B cell (primary cell): ENCODE data around the gene GRAMD2A. TPM values are rescaled to one million over a fixed set of nuclear protein-coding genes. Genes with fewer than 3 reads are reported as not detected.

Source experiments
- ATAC-seq: fragments of 200-7000 bp; cut with Tn5 transposase; one replicate; pipeline ENCODE4 v1.10.0; 2021; ENCODE audit warnings: low read depth, mild to moderate bottlenecking, moderate number of reproducible peaks, moderate library complexity
- CTCF ChIA-PET: fragments of 350-600 bp; sonication (Branson Sonifier 250); formaldehyde crosslinking; loops from one replicate; lab custom pipeline; 2021; ENCODE audit warnings: antibody characterized with exemption, inconsistent platforms; lab: Charles Lee
- POLR2A ChIA-PET: fragments of 350-600 bp; sonication (Branson Sonifier 250); formaldehyde crosslinking; loops from one replicate; lab custom pipeline; 2021; ENCODE audit warnings: antibody characterized with exemption; lab: Charles Lee
- DNase-seq: peaks from one replicate; pipeline ENCODE4 v3.0.0; 2013
- H2AFZ ChIP-seq: 2 replicates; pipeline ENCODE4 v1.6.1; 2012; ENCODE audit warnings: mild to moderate bottlenecking, low read depth, low read length; ENCODE audit not compliant: insufficient read depth, poor library complexity, severe bottlenecking
- H3K27ac ChIP-seq, 2 donors: 1 replicate in 1 of 2; 2 replicates in 1 of 2; pipeline ENCODE4 v1.5.1; 2012 to 2013; ENCODE audit warnings: low read length in 2 of 2, mild to moderate bottlenecking in 2 of 2, moderate library complexity in 1 of 2
- H3K27me3 ChIP-seq, 4 experiments: fragments of 200-600 bp in 1 of 4; sonication (generic) in 1 of 4; replicated peaks in 1 of 4; 1 replicate in 2 of 4; 2 replicates in 2 of 4; pipeline versions ENCODE4 v1.6.1 to v1.7.0; 2013 to 2016; ENCODE audit warnings: low read length in 3 of 4, mild to moderate bottlenecking in 2 of 4, mixed read lengths in 1 of 4, moderate library complexity in 1 of 4; ENCODE audit not compliant: insufficient read depth in 4 of 4, control insufficient read depth in 3 of 4; ENCODE audit errors: control extremely low read depth in 1 of 4
- H3K36me3 ChIP-seq, 2 experiments: replicated peaks in 1 of 2; 1 replicate in 1 of 2; 2 replicates in 1 of 2; pipeline versions ENCODE4 v1.6.1 to v1.7.1; 2013; ENCODE audit warnings: low read length in 1 of 2; ENCODE audit not compliant: insufficient read depth in 2 of 2, control insufficient read depth in 1 of 2; ENCODE audit errors: control extremely low read depth in 1 of 2, extremely low read depth in 1 of 2
- H3K4me1 ChIP-seq, 2 donors: fragments of 200-600 bp in 1 of 2; sonication (generic) in 1 of 2; 1 replicate in 1 of 2; 2 replicates in 1 of 2; pipeline versions ENCODE4 v1.5.1 to v1.6.1; 2013 to 2017; ENCODE audit warnings: low read length in 2 of 2; ENCODE audit not compliant: control insufficient read depth in 2 of 2, insufficient read depth in 2 of 2
- H3K4me2 ChIP-seq: replicated peaks from 2 replicates; pipeline ENCODE3; 2012; ENCODE audit warnings: mild to moderate bottlenecking, low read depth, low read length; ENCODE audit not compliant: poor library complexity, severe bottlenecking
- H3K4me3 ChIP-seq, 5 experiments: fragments of 200-600 bp in 1 of 5; sonication (generic) in 1 of 5; 1 replicate in 3 of 5; 2 replicates in 2 of 5; pipeline versions ENCODE4 v1.5.1 to v1.7.0; 2011 to 2016; ENCODE audit warnings: low read length in 4 of 5, mild to moderate bottlenecking in 4 of 5, low read depth in 2 of 5, control low read depth in 1 of 5, moderate library complexity in 1 of 5; ENCODE audit not compliant: insufficient read depth in 1 of 5; ENCODE audit errors: control extremely low read depth in 1 of 5, extremely low read depth in 1 of 5
- H3K79me2 ChIP-seq: fragments of 200-600 bp; sonication (generic); one replicate; pipeline ENCODE4 v1.6.0; 2016; ENCODE audit warnings: low read length; ENCODE audit not compliant: control insufficient read depth, insufficient read depth
- H3K9ac ChIP-seq: fragments of 200-600 bp; sonication (generic); 2 replicates; pipeline ENCODE4 v1.6.1; 2017; ENCODE audit warnings: mild to moderate bottlenecking, low read length, moderate library complexity
- H3K9me3 ChIP-seq, 3 donors: one replicate each; pipeline versions ENCODE4 v1.6.1 to v1.7.1; 2013; ENCODE audit warnings: low read length in 2 of 3; ENCODE audit not compliant: control insufficient read depth in 2 of 3, insufficient read depth in 1 of 3; ENCODE audit errors: control extremely low read depth in 1 of 3
- H4K20me1 ChIP-seq: 2 replicates; pipeline ENCODE4 v1.6.0; 2012; ENCODE audit warnings: mild to moderate bottlenecking, low read length; ENCODE audit not compliant: insufficient read depth, control insufficient read depth, poor library complexity, severe bottlenecking
- H3K27ac Mint-ChIP-seq: one replicate; pipeline ENCODE4 v1.8.0; 2021; ENCODE audit warnings: mixed read lengths
- H3K27me3 Mint-ChIP-seq: one replicate; pipeline ENCODE4 v1.8.0; 2021; ENCODE audit warnings: mixed read lengths
- H3K4me1 Mint-ChIP-seq: one replicate; pipeline ENCODE4 v1.8.0; 2021; ENCODE audit warnings: mixed read lengths
- H3K4me3 Mint-ChIP-seq: one replicate; pipeline ENCODE4 v1.8.0; 2021; ENCODE audit warnings: mixed read lengths
- H3K9me3 Mint-ChIP-seq: one replicate; pipeline ENCODE4 v1.8.0; 2022; ENCODE audit warnings: mixed read lengths; ENCODE audit not compliant: insufficient read depth
- CTCF ChIP-seq: fragments of 200-600 bp; IDR thresholded peaks from one replicate; pipeline ENCODE4 v1.8.0; 2022; ENCODE audit warnings: antibody characterized with exemption, mild to moderate bottlenecking
- EZH2 ChIP-seq: IDR thresholded peaks from 2 replicates; pipeline ENCODE4 v1.6.1; 2012; ENCODE audit warnings: borderline replicate concordance, low read depth, mild to moderate bottlenecking, moderate library complexity, low read length; ENCODE audit not compliant: insufficient read depth, poor library complexity, severe bottlenecking
- WGBS: methylation state at CpG from one replicate; pipeline ENCODE4 v1.1.5; 2013; ENCODE audit warnings: missing lambda C conversion rate; ENCODE audit not compliant: insufficient coverage; 5-methylcytosine and 5-hydroxymethylcytosine counted together
- intact Hi-C: fragments of 100-400 bp; cut with micrococcal nuclease; formaldehyde crosslinking; loops from one replicate; pipeline ENCODE4 v1.10.0; 2022
- polyA plus RNA-seq: library from polyadenylated mRNA; depleted of rRNA; stranded (reverse); fragments of >200 nt; gene quantifications from 2 replicates; pipeline ENCODE4 v1.2.3, GENCODE V29; 2012
- total RNA-seq, 2 donors: library from RNA; stranded (reverse); fragments of 120-200 nt in 1 of 2; gene quantifications; 1 replicate in 1 of 2; 2 replicates in 1 of 2; pipeline versions ENCODE4 v1.2.3 to v1.2.4, GENCODE V29; 2013 to 2022

The GRAMD2A gene
- total and polyA plus RNA-seq, 2 donors (not counting 1 experiment from before 2014, with no cell fraction given) = not detected

GRCh38 chr15:72117486-72118016 lies 80.0 kb downstream of the GRAMD2A start:
- TF ChIP-seq CTCF (no peak), EZH2 (no peak)
- Histone ChIP-seq H3K4me2 (peak overlapping the region; percentile 75), H2AFZ (peak overlapping the region; percentile 84), H4K20me1 (no peaks in the 10 kb centered on the region), H3K79me2 (peaks cover 46% of the 10 kb centered on the region), H3K9ac (peak overlapping the region; percentile 88), H3K36me3 (no peaks in the 10 kb centered on the region), H3K27ac (peak overlapping the region; percentile 71 to 77), H3K27me3 (no peaks in the 10 kb centered on the region), H3K4me1 (peaks cover 14 to 17% of the 10 kb centered on the region in 2 donors), H3K9me3 (no peaks in the 10 kb centered on the region), H3K4me3 (peak overlapping the region; percentile 62 to 92 (median 84))
- WGBS = under 1% methylated on average over 59 of the region's 59 CpGs
- peak; percentile 61 for ATAC-seq
- Mint-ChIP-seq H3K4me3 (peak overlapping the region; percentile 94), H3K27ac (peak overlapping the region; percentile 99), H3K9me3 (no peaks in the 10 kb centered on the region), H3K4me1 (peaks cover 36% of the 10 kb centered on the region), H3K27me3 (no peaks in the 10 kb centered on the region)
- CTCF ChIA-PET = interaction anchor here (1.0 kb wide), 1 partner anchor 110 kb away, joined by 7 read pairs; no protein-coding TSS in a partner anchor
- POLR2A ChIA-PET = interaction anchor here (0.7 to 1.3 kb wide), 2 partner anchors 259 to 419 kb away, joined by 3 to 5 read pairs; partner anchors contain the start of gene HEXA
- intact Hi-C loops = loop anchor here (1.0 to 10.0 kb wide), 6 partner anchors 155 to 1877 kb away; partner anchors contain the start of genes ARIH1, HEXA, NEO1 and PARP6
- DNase-seq = no peak
